Testis (tissue), 2 donors: ENCODE measurements around the gene PCBP3.

Source experiments
- CTCF ChIP-seq, 3 experiments: fragments of 450-650 bp in 2 of 3; fragments of 200-600 bp in 1 of 3; sonication (generic) in 1 of 3; IDR thresholded peaks; one replicate each; pipeline ENCODE4 v1.5.1; 2016 to 2019; ENCODE audit warnings: antibody characterized with exemption in 3 of 3, mild to moderate bottlenecking in 2 of 3, moderate library complexity in 1 of 3
- POLR2A ChIP-seq: fragments of 450-650 bp; IDR thresholded peaks from one replicate; pipeline ENCODE4 v1.6.1; 2017; ENCODE audit warnings: antibody characterized with exemption, mild to moderate bottlenecking, moderate library complexity

DNA sequence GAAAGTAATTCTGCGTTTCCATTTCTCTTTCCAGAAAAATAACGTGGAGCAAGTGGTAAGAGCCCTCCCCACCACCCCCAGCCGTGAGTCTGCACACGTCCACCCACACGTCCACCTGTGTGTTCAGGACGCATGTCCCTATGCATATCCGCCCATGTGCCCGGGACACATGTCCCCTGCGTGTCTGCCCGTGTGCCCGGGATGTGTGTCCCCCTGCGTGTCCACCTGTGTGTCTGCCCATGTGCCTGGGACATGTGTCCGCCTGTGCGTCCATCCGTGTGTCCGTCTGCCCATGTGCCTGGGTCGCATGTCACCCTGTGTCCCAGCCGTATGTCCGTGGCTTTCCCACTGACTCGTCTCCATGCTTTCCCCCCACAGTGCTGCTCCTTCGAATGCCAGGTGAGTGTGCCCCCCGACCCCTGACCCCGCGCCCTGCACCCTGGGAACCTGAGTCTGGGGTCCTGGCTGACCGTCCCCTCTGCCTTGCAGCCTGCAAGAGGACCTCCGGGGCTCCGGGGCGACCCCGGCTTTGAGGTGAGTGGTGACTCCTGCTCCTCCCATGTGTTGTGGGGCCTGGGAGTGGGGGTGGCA, 343.7 kb downstream of the PCBP3 start:
- no peak for TF ChIP-seq CTCF (IDR thresholded peaks at IDR 0.05)
- no peak for TF ChIP-seq POLR2A
